ENCODE measurements around the gene CD81. TPM values are rescaled to one million over a fixed set of nuclear protein-coding genes. Genes with fewer than 3 reads are reported as not detected.

Gene CD81
- total RNA-seq, 2 donors from 2014 or later: 306 to 322 TPM

Other genes starting within 250 kb of the CD81 start
- gene IGF2, start 237.9 kb upstream of the CD81 start, total RNA-seq: under 1 TPM in 1 of 2 donors, not detected in 1; 0.17 TPM
- gene INS, start 216.1 kb upstream of the CD81 start, total RNA-seq: not detected
- gene TH, start 205.5 kb upstream of the CD81 start, total RNA-seq: not detected
- 1 to 10 TPM; 2.5 to 5.3 TPM for gene ASCL2, start 106.7 kb upstream of the CD81 start, total RNA-seq
- gene C11orf21, start 75.4 kb upstream of the CD81 start, total RNA-seq: 1 to 10 TPM; 7.2 to 7.6 TPM
- 1 to 10 TPM; 4.3 to 9.9 TPM for gene TSPAN32, start 75.3 kb upstream of the CD81 start, total RNA-seq
- 10 to 100 TPM; 66.0 to 98.2 TPM for gene TSSC4, start 23.4 kb downstream of the CD81 start, total RNA-seq
- gene TRPM5, start 67.2 kb downstream of the CD81 start, total RNA-seq: not detected
- gene KCNQ1, start 67.7 kb downstream of the CD81 start, total RNA-seq: 1 to 10 TPM in 1 of 2 donors, under 1 TPM in 1; 0.19 to 1.4 TPM

Data from natural killer cell treated with Interleukin-12 subunit alpha and Interleukin-12 subunit beta and Interleukin-15 and Interleukin-18, amount 100 ng/mL, for 72 hours (primary cell).